Bronchial epithelial cell (primary cell): ENCODE data around the gene NMRK2. TPM values are rescaled to one million over a fixed set of nuclear protein-coding genes. Genes with fewer than 3 reads are reported as not detected.
"Not testable (repeated sequence)": the region's sequence is repeated elsewhere in the genome, so short reads cannot be mapped to it uniquely, and the experiment has no call there.

Source experiments
- DNase-seq: peaks from one replicate; pipeline ENCODE4 v3.0.0-alpha.2; 2010; ENCODE audit warnings: low read depth
- FAIRE-seq: peaks from 2 replicates; lab custom pipeline; 2011; peaks lifted over from hg19 to GRCh38; lab: Jason Lieb, UNC
- H3K27me3 ChIP-seq: 2 replicates; pipeline ENCODE4 v1.5.1; 2011; ENCODE audit warnings: low read length; ENCODE audit not compliant: control insufficient read depth, insufficient read depth
- H3K36me3 ChIP-seq: 2 replicates; pipeline ENCODE4 v1.5.1; 2011; ENCODE audit warnings: low read length; ENCODE audit not compliant: control insufficient read depth, insufficient read depth
- H3K4me3 ChIP-seq: 2 replicates; pipeline ENCODE4 v1.5.1; 2011; ENCODE audit warnings: mild to moderate bottlenecking, low read depth, low read length, control low read depth
- total RNA-seq: library from RNA; depleted of rRNA; stranded (reverse); fragments of >200 nt; gene quantifications from 2 replicates; pipeline ENCODE4 v1.2.1, GENCODE V29; 2014
- TF ChIP-seq, protein P1 (sequence below): IDR thresholded peaks from 2 replicates; pipeline ENCODE4 v1.5.1; 2011; ENCODE audit warnings: mild to moderate bottlenecking, moderate library complexity, low read length, control low read depth, inconsistent platforms; ENCODE audit not compliant: insufficient read depth, severe bottlenecking

The NMRK2 gene
- total RNA-seq, 1 donor from 2014 or later: not detected

DNA sequence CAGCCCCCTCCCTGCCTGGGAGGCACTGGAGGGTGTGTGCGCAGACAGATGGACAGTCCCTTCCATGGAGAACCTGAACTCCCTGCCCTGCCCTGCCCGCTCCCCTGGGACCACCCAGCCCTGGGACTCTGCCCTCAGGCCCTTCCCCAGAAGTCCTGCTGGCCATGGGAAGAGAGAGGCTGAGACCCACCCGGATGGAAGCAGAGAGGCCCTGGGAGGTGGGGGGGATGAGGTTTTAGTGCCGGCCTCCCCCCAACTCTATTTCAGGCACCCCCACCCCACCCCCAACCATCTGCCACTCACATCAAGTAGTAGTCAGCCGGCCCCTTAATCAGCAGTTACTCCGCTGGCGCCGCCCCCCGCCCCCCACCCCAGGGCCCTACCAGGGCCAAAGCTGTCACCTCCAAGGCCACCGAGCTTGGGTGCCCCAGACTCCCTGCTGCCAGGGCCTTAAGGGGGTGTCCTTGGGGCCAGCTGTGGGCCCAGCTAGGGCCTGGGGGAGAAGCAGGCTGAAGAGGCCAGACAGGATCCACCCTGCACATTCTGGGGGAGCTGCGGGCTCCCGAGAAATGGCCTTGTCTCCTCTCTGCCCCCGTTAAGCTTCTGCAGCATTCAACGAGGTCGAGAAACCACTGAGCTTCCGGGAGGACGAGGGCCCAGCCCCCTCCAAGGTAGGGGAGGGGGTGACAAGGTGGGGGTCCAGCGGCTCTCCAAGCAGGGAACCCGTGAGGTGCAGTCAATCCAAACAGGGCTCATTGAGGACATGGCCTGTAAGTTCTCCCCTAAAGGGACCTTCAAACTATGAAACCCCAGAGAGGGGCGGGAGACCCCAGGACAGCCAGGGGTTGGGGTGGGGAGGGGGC lies 17.4 kb downstream of the NMRK2 start:
- H3K36me3 ChIP-seq: no peaks in the 10 kb centered on the region
- H3K4me3 ChIP-seq: no peak overlapping the region
- DNase-seq (no peak), FAIRE-seq (no peak)
- H3K27me3 ChIP-seq: no peaks in the 10 kb centered on the region
- TF ChIP-seq, protein P1, sequence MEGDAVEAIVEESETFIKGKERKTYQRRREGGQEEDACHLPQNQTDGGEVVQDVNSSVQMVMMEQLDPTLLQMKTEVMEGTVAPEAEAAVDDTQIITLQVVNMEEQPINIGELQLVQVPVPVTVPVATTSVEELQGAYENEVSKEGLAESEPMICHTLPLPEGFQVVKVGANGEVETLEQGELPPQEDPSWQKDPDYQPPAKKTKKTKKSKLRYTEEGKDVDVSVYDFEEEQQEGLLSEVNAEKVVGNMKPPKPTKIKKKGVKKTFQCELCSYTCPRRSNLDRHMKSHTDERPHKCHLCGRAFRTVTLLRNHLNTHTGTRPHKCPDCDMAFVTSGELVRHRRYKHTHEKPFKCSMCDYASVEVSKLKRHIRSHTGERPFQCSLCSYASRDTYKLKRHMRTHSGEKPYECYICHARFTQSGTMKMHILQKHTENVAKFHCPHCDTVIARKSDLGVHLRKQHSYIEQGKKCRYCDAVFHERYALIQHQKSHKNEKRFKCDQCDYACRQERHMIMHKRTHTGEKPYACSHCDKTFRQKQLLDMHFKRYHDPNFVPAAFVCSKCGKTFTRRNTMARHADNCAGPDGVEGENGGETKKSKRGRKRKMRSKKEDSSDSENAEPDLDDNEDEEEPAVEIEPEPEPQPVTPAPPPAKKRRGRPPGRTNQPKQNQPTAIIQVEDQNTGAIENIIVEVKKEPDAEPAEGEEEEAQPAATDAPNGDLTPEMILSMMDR: no peak

DNA sequence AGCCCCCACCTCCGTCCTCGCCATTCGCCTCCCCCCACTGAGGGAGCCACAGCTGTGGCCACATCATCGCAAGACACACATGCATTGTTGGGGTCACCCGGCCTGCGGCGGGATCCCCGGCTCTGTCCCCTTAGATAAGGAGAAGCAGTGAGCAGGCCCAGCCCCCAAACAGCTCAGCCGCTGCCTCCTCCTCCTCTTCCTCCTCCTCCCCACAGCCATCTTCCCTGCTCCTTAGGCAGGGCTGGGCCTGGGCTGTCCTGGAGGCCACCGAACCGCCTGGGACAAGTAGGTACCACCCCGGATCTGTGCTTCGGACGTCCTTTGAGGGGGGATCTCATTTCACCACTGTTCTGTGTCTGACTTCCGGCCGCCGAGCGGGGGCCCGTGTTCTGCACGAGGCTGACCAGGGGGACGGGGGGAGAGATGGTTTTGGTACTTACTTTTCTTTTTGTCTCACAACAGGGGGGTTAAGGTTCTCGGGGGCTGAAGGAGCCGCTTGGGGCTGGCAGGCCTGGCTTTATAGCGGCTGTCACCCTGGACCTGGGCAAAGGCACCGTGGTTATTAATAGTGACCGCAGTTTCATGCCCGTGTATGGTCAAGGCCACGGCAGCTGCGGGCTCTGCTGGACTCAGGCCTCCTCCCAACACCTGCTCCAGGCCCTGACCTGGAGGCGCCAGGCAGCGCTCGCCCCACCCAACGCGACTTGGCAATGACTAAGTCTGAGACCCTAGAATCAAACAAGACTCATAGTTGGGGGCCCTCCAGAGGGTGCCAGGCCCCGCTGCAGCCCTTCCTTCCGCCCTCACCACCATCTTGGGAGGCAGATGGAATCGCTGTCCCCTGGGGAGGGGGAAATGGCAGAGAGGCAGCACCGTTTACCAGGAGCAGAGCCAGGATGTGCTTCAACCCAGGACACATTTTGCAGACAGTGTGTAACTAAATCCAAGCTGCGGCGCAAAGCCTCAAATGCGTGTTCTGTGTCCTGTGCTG lies 18.3 kb downstream of the NMRK2 start:
- Histone ChIP-seq H3K36me3 (no peaks in the 10 kb centered on the region), H3K27me3 (no peaks in the 10 kb centered on the region), H3K4me3 (no peak overlapping the region)
- FAIRE-seq (no peak), DNase-seq (no peak)
- TF ChIP-seq, protein P1: no peak

DNA sequence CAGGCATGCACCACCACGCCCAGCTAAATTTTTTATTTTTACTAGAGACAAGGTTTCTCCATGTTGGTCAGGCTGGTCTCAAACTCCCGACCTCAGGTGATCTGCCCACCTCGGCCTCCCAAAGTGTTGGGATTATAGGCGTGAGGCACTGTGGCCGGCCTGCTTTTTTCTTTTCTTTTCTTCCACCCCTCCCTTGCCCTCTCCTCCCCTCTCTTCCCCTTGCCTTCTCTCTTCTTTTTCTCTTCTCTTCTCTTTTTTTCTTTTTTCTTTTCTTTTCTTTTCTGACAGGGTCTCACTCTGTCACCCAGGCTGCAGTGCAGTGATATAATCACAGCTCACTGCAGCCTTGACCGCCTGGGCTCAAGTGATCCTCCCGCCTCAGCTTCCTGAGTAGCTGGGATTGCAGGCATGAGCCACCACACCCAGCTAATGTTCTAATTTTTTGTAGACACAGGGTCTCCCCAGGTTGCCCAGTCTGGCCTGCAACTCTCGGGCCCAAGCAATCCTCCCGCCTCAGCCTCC lies 19.9 kb downstream of the NMRK2 start:
- not testable (repeated sequence) for FAIRE-seq, H3K36me3 ChIP-seq, H3K4me3 ChIP-seq, DNase-seq, H3K27me3 ChIP-seq

DNA sequence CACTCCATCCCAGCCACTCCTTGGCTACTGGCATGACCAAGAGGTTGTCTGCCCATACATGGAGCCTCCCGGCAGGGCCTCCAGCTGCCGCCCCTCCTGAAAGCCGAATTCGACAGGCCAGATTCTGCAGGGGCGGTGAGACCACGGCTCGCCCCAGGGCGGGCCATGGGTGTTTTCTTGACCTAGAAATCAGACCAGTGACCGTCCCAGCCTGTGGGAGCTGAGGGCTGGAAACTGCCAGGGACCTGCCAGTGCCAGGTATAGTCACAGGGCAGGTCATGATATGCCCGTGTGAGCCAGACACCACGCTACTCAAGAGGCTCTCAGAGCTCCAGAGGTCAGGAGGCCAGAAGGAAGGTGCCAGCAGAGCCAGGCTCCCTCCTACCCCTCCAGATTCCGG lies 21.2 kb downstream of the NMRK2 start:
- FAIRE-seq: no peak
- Histone ChIP-seq H3K27me3 (no peaks in the 10 kb centered on the region), H3K4me3 (no peak overlapping the region), H3K36me3 (peaks cover 8% of the 10 kb centered on the region)
- TF ChIP-seq, protein P1: no peak
- DNase-seq: no peak

DNA sequence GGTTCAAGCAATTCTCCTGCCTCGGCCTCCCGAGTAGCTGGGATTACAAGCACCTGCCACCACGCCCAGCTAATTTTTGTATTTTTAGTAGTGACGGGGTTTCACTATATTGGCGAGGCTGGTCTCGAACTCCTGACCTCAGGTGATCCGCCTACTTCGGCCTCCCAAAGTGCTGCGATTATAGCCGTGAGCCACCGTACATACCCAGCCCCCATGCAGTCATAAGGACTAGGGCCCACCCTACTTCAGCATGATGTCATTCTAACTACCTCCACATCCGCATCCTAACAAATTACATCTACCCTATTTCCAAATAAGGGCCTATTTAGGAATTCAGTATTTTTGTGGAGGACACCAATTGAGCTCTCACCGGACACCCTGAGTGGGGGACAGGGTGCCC lies 22.4 kb downstream of the NMRK2 start:
- not testable (repeated sequence) for FAIRE-seq, DNase-seq, H3K27me3 ChIP-seq, H3K4me3 ChIP-seq
- H3K36me3 ChIP-seq: peaks cover 16% of the 10 kb centered on the region

DNA sequence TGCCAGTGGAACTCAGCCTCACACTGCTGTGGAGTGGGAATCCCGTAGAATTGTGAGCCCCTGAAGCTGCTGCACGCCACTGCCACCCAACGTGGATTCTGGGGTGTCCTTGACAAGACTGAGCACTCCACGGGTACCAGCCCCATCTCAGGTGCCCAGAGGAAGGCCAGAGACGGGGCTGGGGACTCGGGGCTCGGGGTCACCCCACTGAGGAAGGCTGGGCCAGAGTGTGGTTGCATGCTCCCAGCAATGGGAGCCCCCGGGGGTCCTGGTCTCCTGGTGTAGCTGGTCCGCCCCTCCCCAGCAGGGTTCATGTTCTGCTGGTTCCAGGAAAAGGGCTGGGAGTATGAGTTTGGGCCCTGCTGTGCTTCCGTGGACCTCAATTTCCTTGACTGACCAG lies 22.8 kb downstream of the NMRK2 start:
- DNase-seq (no peak), FAIRE-seq (no peak)
- Histone ChIP-seq H3K4me3 (no peak overlapping the region), H3K36me3 (peaks cover 17% of the 10 kb centered on the region), H3K27me3 (no peaks in the 10 kb centered on the region)
- TF ChIP-seq, protein P1: no peak
